HEK293 (cell line): Measurements from ENCODE around the gene HEATR3.

Experiments
- SETDB1 ChIP-seq: IDR thresholded peaks from one replicate; pipeline ENCODE4 v1.6.1; 2017; ENCODE audit warnings: mild to moderate bottlenecking, low read length, moderate library complexity, mixed read lengths; ENCODE audit not compliant: insufficient read length
- ZEB2 ChIP-seq: fragments of 450-650 bp; formaldehyde crosslinking; IDR thresholded peaks from 2 replicates; pipeline ENCODE4 v1.5.1; 2016; ENCODE audit warnings: missing biosample characterization, missing genetic modification characterization
- ZFP69B ChIP-seq: fragments of 450-650 bp; formaldehyde crosslinking; IDR thresholded peaks from 2 replicates; pipeline ENCODE4 v1.5.1; 2016; ENCODE audit warnings: missing biosample characterization, missing genetic modification characterization
- ZNF121 ChIP-seq: fragments of 450-650 bp; formaldehyde crosslinking; IDR thresholded peaks from 2 replicates; pipeline ENCODE4 v1.5.1; 2016; ENCODE audit warnings: missing biosample characterization, missing genetic modification characterization
- ZNF239 ChIP-seq: fragments of 450-650 bp; formaldehyde crosslinking; IDR thresholded peaks from 2 replicates; pipeline ENCODE4 v1.5.1; 2016; ENCODE audit warnings: missing biosample characterization, missing genetic modification characterization
- ZNF423 ChIP-seq: fragments of 450-650 bp; formaldehyde crosslinking; IDR thresholded peaks from 2 replicates; pipeline ENCODE4 v1.5.1; 2016; ENCODE audit warnings: missing biosample characterization, missing genetic modification characterization
- ZNF510 ChIP-seq: fragments of 450-650 bp; formaldehyde crosslinking; IDR thresholded peaks from 2 replicates; pipeline ENCODE4 v1.5.1; 2018; ENCODE audit warnings: mild to moderate bottlenecking, missing genetic modification characterization, missing biosample characterization; ENCODE audit not compliant: insufficient replicate concordance
- ZNF558 ChIP-seq: fragments of 450-650 bp; formaldehyde crosslinking; IDR thresholded peaks from 2 replicates; pipeline ENCODE4 v1.5.1; 2016; ENCODE audit warnings: missing biosample characterization, missing genetic modification characterization
- ZNF610 ChIP-seq: fragments of 450-650 bp; formaldehyde crosslinking; IDR thresholded peaks from 2 replicates; pipeline ENCODE4 v1.5.1; 2016; ENCODE audit warnings: missing biosample characterization, missing genetic modification characterization, borderline replicate concordance
- ZNF664 ChIP-seq: fragments of 450-650 bp; formaldehyde crosslinking; IDR thresholded peaks from 2 replicates; pipeline ENCODE4 v1.5.1; 2016; ENCODE audit warnings: missing biosample characterization, missing genetic modification characterization
- TF ChIP-seq, protein P1 (sequence below): fragments of 450-650 bp; formaldehyde crosslinking; IDR thresholded peaks from 2 replicates; pipeline ENCODE4 v1.5.1; 2016; ENCODE audit warnings: missing biosample characterization, missing genetic modification characterization
- TF ChIP-seq, protein P2 (sequence below): fragments of 450-650 bp; formaldehyde crosslinking; IDR thresholded peaks from 2 replicates; pipeline ENCODE4 v1.5.1; 2016; ENCODE audit warnings: missing biosample characterization, missing genetic modification characterization
- TF ChIP-seq, protein P3 (sequence below): fragments of 450-650 bp; formaldehyde crosslinking; IDR thresholded peaks from 2 replicates; pipeline ENCODE4 v1.5.1; 2016; ENCODE audit warnings: missing biosample characterization, missing genetic modification characterization
- TF ChIP-seq, protein P4 (sequence below): fragments of 450-650 bp; formaldehyde crosslinking; IDR thresholded peaks from 2 replicates; pipeline ENCODE4 v1.5.1; 2016; ENCODE audit warnings: missing biosample characterization, missing genetic modification characterization, borderline replicate concordance

- no peak for TF ChIP-seq ZNF558 (tag by site-specific recombination)
- TF ChIP-seq ZNF121 (tag by site-specific recombination) = no peak
- TF ChIP-seq, protein P1, sequence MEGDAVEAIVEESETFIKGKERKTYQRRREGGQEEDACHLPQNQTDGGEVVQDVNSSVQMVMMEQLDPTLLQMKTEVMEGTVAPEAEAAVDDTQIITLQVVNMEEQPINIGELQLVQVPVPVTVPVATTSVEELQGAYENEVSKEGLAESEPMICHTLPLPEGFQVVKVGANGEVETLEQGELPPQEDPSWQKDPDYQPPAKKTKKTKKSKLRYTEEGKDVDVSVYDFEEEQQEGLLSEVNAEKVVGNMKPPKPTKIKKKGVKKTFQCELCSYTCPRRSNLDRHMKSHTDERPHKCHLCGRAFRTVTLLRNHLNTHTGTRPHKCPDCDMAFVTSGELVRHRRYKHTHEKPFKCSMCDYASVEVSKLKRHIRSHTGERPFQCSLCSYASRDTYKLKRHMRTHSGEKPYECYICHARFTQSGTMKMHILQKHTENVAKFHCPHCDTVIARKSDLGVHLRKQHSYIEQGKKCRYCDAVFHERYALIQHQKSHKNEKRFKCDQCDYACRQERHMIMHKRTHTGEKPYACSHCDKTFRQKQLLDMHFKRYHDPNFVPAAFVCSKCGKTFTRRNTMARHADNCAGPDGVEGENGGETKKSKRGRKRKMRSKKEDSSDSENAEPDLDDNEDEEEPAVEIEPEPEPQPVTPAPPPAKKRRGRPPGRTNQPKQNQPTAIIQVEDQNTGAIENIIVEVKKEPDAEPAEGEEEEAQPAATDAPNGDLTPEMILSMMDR = no peak
- TF ChIP-seq ZFP69B (tag by site-specific recombination) = no peak
- TF ChIP-seq ZNF664 (tag by site-specific recombination) = no peak
- TF ChIP-seq, protein P2, sequence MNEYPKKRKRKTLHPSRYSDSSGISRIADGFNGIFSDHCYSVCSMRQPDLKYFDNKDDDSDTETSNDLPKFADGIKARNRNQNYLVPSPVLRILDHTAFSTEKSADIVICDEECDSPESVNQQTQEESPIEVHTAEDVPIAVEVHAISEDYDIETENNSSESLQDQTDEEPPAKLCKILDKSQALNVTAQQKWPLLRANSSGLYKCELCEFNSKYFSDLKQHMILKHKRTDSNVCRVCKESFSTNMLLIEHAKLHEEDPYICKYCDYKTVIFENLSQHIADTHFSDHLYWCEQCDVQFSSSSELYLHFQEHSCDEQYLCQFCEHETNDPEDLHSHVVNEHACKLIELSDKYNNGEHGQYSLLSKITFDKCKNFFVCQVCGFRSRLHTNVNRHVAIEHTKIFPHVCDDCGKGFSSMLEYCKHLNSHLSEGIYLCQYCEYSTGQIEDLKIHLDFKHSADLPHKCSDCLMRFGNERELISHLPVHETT (tag by site-specific recombination) = no peak
- TF ChIP-seq, protein P3, sequence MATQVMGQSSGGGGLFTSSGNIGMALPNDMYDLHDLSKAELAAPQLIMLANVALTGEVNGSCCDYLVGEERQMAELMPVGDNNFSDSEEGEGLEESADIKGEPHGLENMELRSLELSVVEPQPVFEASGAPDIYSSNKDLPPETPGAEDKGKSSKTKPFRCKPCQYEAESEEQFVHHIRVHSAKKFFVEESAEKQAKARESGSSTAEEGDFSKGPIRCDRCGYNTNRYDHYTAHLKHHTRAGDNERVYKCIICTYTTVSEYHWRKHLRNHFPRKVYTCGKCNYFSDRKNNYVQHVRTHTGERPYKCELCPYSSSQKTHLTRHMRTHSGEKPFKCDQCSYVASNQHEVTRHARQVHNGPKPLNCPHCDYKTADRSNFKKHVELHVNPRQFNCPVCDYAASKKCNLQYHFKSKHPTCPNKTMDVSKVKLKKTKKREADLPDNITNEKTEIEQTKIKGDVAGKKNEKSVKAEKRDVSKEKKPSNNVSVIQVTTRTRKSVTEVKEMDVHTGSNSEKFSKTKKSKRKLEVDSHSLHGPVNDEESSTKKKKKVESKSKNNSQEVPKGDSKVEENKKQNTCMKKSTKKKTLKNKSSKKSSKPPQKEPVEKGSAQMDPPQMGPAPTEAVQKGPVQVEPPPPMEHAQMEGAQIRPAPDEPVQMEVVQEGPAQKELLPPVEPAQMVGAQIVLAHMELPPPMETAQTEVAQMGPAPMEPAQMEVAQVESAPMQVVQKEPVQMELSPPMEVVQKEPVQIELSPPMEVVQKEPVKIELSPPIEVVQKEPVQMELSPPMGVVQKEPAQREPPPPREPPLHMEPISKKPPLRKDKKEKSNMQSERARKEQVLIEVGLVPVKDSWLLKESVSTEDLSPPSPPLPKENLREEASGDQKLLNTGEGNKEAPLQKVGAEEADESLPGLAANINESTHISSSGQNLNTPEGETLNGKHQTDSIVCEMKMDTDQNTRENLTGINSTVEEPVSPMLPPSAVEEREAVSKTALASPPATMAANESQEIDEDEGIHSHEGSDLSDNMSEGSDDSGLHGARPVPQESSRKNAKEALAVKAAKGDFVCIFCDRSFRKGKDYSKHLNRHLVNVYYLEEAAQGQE (tag by site-specific recombination) = no peak
- TF ChIP-seq ZNF239 (tag by site-specific recombination) = no peak
- no peak for TF ChIP-seq ZNF610 (tag by site-specific recombination)
- TF ChIP-seq ZEB2 (tag by site-specific recombination) = no peak
- TF ChIP-seq ZNF423 (tag by site-specific recombination) = no peak
- TF ChIP-seq SETDB1 = no peak
- TF ChIP-seq, protein P4, sequence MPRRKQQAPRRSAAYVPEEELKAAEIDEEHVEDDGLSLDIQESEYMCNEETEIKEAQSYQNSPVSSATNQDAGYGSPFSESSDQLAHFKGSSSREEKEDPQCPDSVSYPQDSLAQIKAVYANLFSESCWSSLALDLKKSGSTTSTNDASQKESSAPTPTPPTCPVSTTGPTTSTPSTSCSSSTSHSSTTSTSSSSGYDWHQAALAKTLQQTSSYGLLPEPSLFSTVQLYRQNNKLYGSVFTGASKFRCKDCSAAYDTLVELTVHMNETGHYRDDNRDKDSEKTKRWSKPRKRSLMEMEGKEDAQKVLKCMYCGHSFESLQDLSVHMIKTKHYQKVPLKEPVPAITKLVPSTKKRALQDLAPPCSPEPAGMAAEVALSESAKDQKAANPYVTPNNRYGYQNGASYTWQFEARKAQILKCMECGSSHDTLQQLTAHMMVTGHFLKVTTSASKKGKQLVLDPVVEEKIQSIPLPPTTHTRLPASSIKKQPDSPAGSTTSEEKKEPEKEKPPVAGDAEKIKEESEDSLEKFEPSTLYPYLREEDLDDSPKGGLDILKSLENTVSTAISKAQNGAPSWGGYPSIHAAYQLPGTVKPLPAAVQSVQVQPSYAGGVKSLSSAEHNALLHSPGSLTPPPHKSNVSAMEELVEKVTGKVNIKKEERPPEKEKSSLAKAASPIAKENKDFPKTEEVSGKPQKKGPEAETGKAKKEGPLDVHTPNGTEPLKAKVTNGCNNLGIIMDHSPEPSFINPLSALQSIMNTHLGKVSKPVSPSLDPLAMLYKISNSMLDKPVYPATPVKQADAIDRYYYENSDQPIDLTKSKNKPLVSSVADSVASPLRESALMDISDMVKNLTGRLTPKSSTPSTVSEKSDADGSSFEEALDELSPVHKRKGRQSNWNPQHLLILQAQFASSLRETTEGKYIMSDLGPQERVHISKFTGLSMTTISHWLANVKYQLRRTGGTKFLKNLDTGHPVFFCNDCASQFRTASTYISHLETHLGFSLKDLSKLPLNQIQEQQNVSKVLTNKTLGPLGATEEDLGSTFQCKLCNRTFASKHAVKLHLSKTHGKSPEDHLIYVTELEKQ = no peak
- TF ChIP-seq ZNF510 = no peak
Measured at GRCh38 chr16:50079397-50080140, 13.8 kb downstream of the HEATR3 start.
